ENCODE results near the gene INPP4B. TPM values are rescaled to one million over a fixed set of nuclear protein-coding genes. Genes with fewer than 3 reads are reported as not detected.

The INPP4B gene
- total RNA-seq, 4 donors from 2014 or later = 29.4 to 51.5 (median 35.3) TPM

DNA sequence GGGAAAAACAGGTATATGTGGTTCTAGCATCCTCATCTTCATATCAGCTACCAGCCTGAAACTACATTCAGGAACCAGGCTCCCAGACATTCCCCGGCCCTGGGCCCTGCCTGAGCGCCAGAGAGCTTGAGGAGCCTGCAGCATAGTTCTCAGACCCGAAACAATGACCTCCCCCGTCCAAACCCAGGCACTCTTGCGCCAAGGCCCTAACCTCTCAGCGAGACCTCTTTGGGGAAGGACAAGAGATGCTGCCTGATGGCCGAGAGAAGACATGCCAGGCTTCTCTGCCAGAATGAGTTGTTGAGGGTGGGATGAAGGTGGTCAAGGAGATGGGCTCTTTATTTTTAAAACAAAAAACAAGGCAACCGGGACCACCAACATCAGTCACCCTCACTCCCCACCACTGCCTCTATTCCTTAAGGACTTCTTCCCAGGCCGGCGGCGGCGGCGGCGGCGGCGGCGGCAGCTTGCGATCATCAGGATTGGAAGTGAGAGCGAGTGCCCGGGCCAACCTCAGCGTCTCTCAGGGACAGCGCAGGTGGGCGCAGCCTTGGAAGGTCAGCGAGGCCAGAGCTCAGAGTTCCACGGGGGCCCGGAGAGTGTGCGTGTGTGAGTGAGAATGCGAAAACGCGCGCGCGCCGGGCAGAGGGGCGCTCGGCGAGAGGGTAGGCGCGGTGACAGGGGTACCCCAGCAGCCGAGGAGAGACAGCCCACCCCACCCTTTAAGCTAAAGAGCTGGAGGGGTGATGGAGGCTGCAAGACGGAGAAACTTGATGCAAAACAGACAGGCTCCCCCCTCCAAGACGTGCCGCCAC is 601 bp downstream of the INPP4B start:
- peak; percentile 17 to 25 for DNase-seq
- no peaks in the 10 kb centered on the region for H3K36me3 ChIP-seq
- H3K27me3 ChIP-seq = no peaks in the 10 kb centered on the region
- peak overlapping the region; percentile 53 to 76 for H3K4me3 ChIP-seq
- H3K9me3 ChIP-seq = no peaks in the 10 kb centered on the region
- H3K27ac ChIP-seq = peak overlapping the region; percentile 65 to 82
- H3K4me1 ChIP-seq = no peaks in the 10 kb centered on the region
- no peak for TF ChIP-seq POLR2A (IDR thresholded peaks at IDR 0.05)
- TF ChIP-seq, protein P1, sequence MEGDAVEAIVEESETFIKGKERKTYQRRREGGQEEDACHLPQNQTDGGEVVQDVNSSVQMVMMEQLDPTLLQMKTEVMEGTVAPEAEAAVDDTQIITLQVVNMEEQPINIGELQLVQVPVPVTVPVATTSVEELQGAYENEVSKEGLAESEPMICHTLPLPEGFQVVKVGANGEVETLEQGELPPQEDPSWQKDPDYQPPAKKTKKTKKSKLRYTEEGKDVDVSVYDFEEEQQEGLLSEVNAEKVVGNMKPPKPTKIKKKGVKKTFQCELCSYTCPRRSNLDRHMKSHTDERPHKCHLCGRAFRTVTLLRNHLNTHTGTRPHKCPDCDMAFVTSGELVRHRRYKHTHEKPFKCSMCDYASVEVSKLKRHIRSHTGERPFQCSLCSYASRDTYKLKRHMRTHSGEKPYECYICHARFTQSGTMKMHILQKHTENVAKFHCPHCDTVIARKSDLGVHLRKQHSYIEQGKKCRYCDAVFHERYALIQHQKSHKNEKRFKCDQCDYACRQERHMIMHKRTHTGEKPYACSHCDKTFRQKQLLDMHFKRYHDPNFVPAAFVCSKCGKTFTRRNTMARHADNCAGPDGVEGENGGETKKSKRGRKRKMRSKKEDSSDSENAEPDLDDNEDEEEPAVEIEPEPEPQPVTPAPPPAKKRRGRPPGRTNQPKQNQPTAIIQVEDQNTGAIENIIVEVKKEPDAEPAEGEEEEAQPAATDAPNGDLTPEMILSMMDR (IDR thresholded peaks at IDR 0.05) = no peak
- intact Hi-C loops (cut with DNase I; ENCODE audit: low total_unique reads) = no loop called here

DNA sequence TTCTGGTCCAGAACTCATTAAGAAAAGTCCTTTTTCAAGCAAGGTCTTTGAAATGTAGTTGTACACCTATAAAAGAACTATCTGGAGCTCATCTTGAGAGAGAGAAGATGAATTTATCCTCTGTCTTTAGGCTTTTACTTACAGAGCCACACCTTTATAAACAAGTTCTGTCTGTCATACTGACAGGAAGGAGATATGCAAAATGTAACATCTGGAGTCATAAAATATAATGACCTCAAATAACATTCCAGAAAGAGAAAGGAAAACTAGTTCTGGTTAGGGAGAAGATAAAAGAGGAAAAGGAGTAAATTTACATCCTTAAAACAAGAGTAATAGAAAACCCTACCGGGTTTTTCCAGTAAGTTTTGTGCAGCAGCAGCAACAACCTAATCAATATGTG is 1.3 kb downstream of the INPP4B start:
- no peak for DNase-seq
- Histone ChIP-seq H3K27me3 (no peaks in the 10 kb centered on the region), H3K4me1 (no peaks in the 10 kb centered on the region), H3K27ac (peak overlapping the region; percentile 65 to 82), H3K9me3 (no peaks in the 10 kb centered on the region), H3K36me3 (no peaks in the 10 kb centered on the region), H3K4me3 (peak overlapping the region in 1 of 2 donors; percentile 53)
- intact Hi-C loops (cut with DNase I; ENCODE audit: low total_unique reads) = no loop called here
- TF ChIP-seq, protein P1 (IDR thresholded peaks at IDR 0.05) = no peak

DNA sequence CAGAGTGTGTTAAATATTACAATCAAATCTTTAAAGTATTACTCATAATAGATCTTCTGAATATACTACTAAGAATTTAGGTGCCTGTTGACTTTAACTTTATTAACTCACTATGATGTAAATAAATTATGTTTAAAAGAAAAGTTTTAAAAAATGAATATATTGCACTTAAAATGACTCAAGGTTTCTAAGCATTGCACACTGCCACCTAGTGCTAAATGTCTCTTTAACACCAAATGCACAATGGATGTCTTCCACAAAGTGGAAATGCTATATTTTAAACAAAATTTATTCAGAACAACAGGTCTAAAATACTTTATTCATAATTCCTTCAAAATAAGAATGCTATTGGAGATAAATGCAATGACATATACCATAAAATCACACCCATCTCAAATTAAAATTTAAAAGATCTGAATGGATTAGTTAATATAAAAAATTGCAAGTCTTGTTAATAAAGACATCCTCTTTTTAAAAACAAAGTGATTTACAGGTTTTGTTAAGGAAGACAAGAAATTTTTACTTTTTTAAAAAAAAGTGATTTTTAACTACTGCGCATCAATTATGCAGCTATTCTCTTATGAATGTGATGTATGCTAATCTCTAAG is 5.5 kb downstream of the INPP4B start:
- TF ChIP-seq, protein P1 (IDR thresholded peaks at IDR 0.05) = peak; percentile 50 to 63 (median 54)
- no peak for TF ChIP-seq POLR2A (IDR thresholded peaks at IDR 0.05)
- Histone ChIP-seq H3K27ac (no peak overlapping the region), H3K4me3 (no peak overlapping the region), H3K4me1 (no peaks in the 10 kb centered on the region), H3K36me3 (no peaks in the 10 kb centered on the region), H3K27me3 (no peaks in the 10 kb centered on the region), H3K9me3 (no peaks in the 10 kb centered on the region)
- no peak for DNase-seq
- intact Hi-C loops (cut with DNase I; ENCODE audit: low total_unique reads) = no loop called here

DNA sequence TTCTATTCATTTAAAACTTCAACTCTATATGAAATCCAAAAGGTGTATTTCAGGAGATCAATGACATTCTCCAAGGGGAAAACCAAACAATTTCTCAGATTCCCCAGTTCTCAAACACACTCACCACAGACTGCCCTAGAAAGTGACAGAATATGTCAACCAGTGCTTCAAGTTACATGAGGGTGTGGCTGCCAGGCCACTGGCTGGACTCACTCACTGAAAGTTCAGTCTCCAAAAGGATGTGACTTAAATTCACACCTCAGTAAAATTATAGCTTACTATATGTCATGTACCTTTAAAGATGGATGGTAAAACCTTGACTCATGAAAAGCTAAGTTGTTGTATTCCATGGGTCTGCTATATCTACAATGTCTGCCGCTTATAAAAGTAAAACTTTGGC is 7.3 kb downstream of the INPP4B start:
- intact Hi-C loops (cut with DNase I; ENCODE audit: low total_unique reads) = no loop called here
- Histone ChIP-seq H3K27ac (no peak overlapping the region), H3K9me3 (no peaks in the 10 kb centered on the region), H3K4me3 (no peak overlapping the region), H3K36me3 (no peaks in the 10 kb centered on the region), H3K4me1 (no peaks in the 10 kb centered on the region), H3K27me3 (no peaks in the 10 kb centered on the region)
- DNase-seq = no peak
- TF ChIP-seq POLR2A (IDR thresholded peaks at IDR 0.05) = no peak

DNA sequence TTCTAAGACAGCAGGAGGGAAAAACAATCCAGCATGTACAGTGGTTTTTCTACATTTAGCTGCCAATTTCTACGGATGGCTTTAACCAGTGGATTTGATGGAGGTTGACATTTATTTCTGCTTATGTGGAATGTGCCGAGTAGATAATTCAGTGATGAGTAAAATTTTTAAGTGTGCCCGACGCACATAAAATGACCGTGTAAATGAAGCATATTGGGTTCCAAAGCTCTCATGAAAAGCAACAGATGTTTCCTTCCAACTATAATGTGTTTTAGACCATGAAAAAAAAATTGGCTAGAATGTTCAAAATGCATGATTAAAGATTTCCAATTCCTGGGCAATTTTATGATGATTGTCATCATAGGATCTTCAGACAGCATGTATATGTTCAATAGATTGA is 14.1 kb downstream of the INPP4B start:
- no peak for DNase-seq
- Histone ChIP-seq H3K9me3 (no peaks in the 10 kb centered on the region), H3K4me1 (no peaks in the 10 kb centered on the region), H3K27ac (no peak overlapping the region), H3K4me3 (no peak overlapping the region), H3K27me3 (no peaks in the 10 kb centered on the region), H3K36me3 (no peaks in the 10 kb centered on the region)
- intact Hi-C loops (cut with DNase I; ENCODE audit: low total_unique reads) = no loop called here
- no peak for TF ChIP-seq POLR2A (IDR thresholded peaks at IDR 0.05)
- TF ChIP-seq, protein P1 (IDR thresholded peaks at IDR 0.05) = no peak

Measured in uterus (tissue), 4 donors.